Pulmonary artery endothelial cell (primary cell): ENCODE results near the gene FCN3. TPM values are rescaled to one million over a fixed set of nuclear protein-coding genes. Genes with fewer than 3 reads are reported as not detected.
A peak's percentile ranks its signal among the peaks of the same experiment; 100 is the strongest.

Experiments used
- DNase-seq: peaks from one replicate; pipeline ENCODE4 v3.0.0-alpha.2; 2011; ENCODE audit warnings: low read depth, low spot score
- total RNA-seq: library from RNA; depleted of rRNA; stranded (reverse); fragments of >200 nt; gene quantifications from 2 replicates; pipeline ENCODE4 v1.2.3, GENCODE V29; 2014

The FCN3 gene
- total RNA-seq, 1 donor from 2014 or later, result 0.07 TPM

GRCh38 chr1:27380224-27380623 is 5.6 kb upstream of the FCN3 start:
- no peak for DNase-seq

GRCh38 chr1:27379564-27380122 is 5.0 kb upstream of the FCN3 start:
- DNase-seq, result no peak

GRCh38 chr1:27377760-27378495 is 3.3 kb upstream of the FCN3 start:
- DNase-seq, result no peak

GRCh38 chr1:27372808-27373690 is 1.6 kb downstream of the FCN3 start:
- DNase-seq, result no peak

DNA sequence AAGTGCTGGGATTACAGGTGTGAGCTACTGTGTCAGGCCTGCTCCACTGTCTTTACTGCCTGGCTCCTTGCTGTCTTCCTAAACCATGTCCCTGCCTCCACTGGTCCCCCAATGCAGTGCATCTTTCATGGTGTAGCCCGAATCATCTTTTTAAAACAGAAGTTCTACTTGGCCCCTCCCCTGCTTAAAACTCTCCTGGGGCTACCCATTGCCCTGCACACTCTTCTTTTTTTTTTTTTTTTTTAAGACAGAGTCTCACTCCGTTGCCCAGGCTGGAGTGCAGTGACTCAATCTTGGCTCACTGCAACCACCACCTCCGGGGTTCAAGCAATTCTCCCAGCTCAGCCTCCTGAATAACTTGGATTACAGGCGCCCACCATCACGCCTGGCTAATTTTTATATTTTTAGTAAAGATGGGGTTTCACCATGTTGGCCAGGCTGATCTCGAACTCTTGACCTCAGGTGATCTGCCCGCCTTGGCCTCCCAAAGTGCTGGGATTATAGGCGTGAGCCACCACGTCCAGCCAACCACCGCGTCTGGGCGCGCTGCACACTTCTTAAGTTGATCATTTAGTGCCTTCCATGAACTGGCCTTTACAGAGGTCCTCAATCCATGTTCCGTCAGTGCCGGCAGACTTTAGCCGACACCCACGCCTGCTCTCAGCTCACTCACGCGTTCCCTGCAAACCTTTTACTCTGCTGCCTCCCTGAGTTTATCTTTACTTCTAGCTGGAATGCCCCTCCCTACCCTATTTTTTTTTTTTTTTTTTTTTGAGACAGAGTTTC is 2.4 kb downstream of the FCN3 start:
- no peak for DNase-seq

DNA sequence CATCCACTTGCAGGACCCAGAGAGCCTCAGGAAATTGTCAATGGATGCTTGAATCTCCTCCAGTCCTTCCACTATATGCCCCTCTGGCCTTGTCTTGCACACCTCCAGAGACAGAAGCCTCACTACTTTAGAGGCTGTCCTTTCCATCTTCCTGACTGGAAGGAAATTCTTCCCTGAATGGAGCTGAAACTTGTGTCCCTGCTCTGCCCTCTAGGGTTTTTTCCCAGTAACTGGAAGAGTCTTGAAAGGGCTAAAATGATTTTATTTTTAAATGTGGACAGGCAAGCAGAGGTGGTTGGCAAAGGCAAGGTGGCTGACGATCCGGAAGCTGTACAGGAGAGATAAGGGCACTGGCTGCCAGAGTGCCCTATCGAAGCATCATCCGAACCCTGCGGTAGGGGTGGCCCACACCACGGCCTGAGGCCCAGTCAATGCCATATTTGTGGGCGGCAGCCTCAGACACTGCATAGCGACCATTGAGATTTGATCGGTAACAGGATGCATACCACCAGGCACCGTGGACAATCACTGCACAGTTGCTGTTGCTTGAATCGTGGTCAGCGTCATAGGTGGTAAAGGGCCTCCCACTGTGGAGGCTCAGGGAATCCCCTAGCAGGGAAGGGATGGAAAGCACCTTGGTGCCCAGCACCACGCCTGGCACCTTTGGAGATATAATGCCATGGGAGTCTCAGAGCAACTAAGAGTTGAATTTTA is 5.6 kb downstream of the FCN3 start:
- no peak for DNase-seq

DNA sequence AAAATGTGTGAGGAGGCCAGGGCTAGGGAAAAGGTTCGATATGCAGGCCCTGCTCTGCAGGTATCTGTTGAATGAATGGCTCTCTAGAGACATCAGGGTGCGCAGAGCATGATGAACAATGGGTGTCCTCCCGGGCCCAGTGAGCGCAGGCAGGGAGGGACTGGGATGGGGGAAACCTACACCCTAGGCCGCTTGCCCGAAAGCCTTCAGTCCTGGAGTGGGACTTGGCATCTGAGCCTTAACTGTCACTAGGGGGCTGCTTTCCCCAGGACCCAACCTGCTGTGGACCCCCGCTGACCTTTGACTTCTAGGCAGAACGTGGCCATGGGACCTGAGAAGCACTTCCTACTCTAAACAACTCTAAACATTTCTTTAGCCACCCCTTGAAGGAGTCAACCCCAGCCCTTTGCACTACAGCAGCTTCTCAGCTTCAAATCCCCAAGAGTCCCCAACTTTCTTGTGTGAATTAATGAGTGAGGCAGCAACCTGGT is 7.4 kb downstream of the FCN3 start:
- no peak for DNase-seq

- no peak for DNase-seq
Measured at GRCh38 chr1:27366411-27367159, 8.0 kb downstream of the FCN3 start, which contains the start of gene MAP3K6. TSS of gene MAP3K6 (minus strand) at chr1:27366961. CDS start at chr1:27366597, 364 bp downstream.

GRCh38 chr1:27366113-27366410 is 8.6 kb downstream of the FCN3 start:
- peak; percentile 30 for DNase-seq

DNA sequence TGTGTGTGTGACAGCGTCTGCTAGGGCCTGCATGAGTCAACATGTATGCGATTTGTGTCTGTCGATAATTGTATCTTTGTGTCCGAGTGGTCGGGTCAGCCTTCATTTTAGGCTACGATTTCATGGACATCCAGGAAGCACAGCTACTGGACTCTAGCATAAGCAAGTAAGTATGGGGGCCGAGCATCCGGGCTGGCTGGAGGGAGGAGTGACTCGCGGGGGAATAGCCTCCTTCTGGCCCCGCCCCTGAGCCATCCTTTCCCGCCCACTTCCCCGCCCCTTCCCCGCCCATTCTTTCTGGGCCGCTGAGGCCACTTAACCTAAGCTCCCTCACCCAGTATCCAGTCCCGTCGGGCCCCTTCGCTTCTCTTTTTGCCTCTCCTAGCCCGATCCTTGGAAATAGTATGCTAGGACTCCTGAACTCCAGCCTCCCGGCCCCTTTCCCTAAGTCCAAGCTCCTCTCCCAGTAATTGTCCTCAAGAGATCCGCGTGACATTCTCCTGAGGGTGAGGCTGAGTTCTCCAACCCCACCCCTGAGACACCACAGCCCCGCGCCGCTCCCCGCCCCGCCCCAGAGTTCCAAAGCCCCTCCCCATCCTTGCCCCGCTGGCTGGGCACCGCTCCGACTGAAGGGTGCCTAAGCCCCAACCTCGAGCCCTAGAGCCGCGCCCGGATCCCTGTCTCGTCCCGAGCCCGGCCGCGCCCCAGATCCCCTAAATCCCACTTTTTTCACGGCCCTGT is 9.1 kb downstream of the FCN3 start:
- DNase-seq, result peak; percentile 62

DNA sequence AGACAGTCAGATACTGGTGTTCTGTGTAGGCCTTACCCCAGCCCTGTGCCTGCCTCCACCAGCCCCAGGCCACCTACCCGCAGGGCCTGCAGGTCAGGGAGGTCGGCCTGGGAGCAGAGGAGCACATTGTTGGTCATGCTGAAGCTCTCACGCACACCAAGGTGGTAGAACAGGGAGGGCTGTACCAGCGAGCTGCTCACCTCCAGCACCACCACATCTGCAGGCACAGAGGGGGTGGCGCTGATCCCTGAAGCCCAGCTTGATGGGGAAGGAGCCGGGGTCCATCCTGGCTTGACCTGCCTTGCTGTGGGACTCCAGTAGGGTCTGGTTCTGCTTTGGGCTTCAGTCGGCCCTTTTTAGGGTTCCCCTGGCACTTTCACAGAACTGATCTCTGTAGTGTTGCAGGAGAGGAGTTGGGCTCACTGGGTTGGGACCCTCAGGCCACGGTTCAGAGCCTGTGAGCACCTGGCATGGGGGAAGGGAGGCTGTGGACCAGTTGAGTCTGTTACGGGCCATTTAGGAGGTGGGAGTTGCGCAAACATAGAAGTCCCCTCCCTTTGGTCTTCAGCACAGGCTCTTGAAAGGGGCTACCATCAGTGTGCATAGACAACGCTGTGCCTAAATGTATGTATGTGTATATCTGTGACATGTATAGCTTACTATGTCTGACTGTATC is 9.8 kb downstream of the FCN3 start:
- DNase-seq, result no peak

- DNase-seq, result no peak
Measured at GRCh38 chr1:27363766-27364695, 10.6 kb downstream of the FCN3 start.

DNA sequence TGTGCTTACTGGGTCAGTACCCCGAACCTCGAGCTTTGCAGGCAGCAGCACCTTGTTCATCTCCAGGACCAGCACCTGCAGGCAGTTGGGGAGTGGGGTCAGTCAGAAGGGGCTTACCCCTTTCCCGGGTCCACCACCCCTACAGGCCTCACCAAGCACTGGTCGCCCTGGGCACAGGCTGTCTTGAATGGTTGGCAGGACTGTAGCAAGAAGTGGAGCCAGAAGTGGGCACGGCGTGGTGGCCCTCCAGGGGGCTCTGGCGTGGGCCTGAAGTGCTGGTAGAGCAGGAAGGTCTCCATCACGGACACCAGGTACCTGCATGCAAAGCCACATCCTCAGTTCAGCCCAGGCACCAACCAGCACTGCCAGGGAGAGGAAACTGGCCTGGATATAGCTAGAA is 13.1 kb downstream of the FCN3 start:
- DNase-seq, result no peak

GRCh38 chr1:27361044-27361402 is 13.6 kb downstream of the FCN3 start:
- no peak for DNase-seq

- no peak for DNase-seq
Measured at GRCh38 chr1:27360159-27361043, 14.2 kb downstream of the FCN3 start.

DNA sequence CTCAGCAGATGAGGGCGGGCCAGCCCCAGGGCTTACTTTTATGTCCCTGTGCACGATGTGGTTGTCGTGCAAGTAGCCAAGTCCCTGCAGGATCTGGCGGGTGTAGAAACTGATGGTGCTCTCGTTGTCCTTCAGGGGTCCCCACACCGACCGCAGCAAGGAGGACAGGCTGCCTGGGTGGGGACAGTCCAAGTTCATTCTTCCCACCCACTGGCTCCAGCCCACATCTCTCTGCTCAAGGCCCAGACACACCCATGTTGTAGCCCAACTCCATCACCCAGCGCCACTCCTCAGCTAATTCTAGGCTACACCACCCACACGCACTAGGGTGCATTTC is 14.8 kb downstream of the FCN3 start:
- no peak for DNase-seq

DNA sequence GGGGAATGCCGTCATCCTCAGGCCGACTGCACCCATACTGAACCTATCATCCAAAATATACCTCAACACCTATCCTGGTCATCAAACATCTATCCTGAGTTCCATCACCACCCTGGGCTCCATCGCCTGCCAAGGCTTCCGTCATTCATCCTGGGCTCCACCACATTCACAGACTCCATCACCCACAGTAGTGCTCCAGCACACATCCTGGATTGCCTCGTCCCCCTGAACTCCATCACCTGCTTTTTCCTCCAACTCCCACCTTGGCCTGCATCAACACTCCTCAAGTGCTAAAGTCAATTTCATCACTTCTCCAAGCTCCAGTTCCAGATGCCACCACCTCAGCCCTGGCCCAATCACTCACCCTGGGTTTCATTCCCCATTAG is 15.7 kb downstream of the FCN3 start:
- no peak for DNase-seq
